ENCODE measurements around the gene CD33.

- no peak for TF ChIP-seq CTCF (IDR thresholded peaks at IDR 0.05)
- TF ChIP-seq POLR2A (IDR thresholded peaks at IDR 0.05) = no peak
These were observed 38.9 kb downstream of the CD33 start for GRCh38 chr19:51263808-51264207.
